Mucosa of stomach (tissue), 1 donor: ENCODE results near the gene RNASEH2C.
"Not testable (repeated sequence)": the region's sequence is repeated elsewhere in the genome, so short reads cannot be mapped to it uniquely, and the experiment has no call there.

Source experiments
- H3K27me3 ChIP-seq: one replicate; pipeline ENCODE4 v1.7.0; 2013; ENCODE audit warnings: mild to moderate bottlenecking, low read length; ENCODE audit not compliant: control insufficient read depth, insufficient read depth
- H3K36me3 ChIP-seq: one replicate; pipeline ENCODE4 v1.7.0; 2013; ENCODE audit warnings: low read length; ENCODE audit not compliant: control insufficient read depth, insufficient read depth
- H3K4me1 ChIP-seq: one replicate; pipeline ENCODE4 v1.7.0; 2013; ENCODE audit warnings: mild to moderate bottlenecking, low read length; ENCODE audit not compliant: control insufficient read depth, insufficient read depth
- H3K4me3 ChIP-seq: one replicate; pipeline ENCODE4 v1.7.0; 2013; ENCODE audit warnings: low read length
- H3K9ac ChIP-seq: one replicate; pipeline ENCODE4 v1.7.0; 2013; ENCODE audit warnings: mild to moderate bottlenecking, low read length, moderate library complexity
- H3K9me3 ChIP-seq: one replicate; pipeline ENCODE4 v1.7.0; 2013; ENCODE audit warnings: mild to moderate bottlenecking, low read length, moderate library complexity; ENCODE audit not compliant: control insufficient read depth
- donor health status: Pancreatic carcinoma.

RNASEH2C gene

DNA sequence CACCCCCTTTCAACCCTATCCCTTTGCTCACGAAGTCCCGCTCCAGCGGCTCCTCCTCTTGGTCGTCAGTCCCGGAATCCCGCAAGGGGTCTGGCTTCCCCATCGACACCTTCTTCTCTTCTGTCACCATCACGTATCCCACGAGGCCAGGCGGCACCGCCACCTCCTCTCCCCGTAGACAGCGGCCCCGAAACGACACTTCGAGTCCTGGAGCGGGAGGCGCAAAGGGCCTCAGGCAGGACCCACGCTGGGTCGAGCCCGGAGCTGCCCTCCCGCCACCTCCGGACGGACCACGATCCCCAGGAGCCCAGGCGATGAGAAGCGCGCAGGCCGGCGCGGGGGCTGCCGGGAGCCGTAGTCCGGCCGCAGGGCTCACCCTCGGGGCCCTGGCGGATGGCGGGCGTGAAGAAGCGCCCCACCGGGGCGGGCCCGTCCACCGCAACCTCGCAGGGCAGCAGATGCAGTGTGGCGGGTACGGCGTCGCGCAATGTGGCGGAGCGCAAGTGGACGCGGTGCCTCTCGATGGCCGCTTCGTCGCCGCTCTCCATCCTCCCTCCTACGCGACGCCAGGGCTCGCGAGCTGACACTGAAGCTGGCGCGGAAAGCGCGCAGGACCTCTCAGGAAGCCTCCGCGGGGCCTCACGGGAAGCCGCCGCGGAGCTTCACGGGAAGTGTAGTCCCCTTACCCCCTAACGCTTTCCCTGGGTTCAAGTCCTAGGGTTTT is at the start of gene RNASEH2C:
TSS of gene RNASEH2C (minus strand) at position 588 of the 724 bp plus-strand sequence. CDS start at position 548, 40 bp downstream.
- Histone ChIP-seq H3K9me3 (no peaks in the 10 kb centered on the region), H3K27me3 (no peaks in the 10 kb centered on the region), H3K4me1 (peaks cover 13% of the 10 kb centered on the region), H3K4me3 (peak within 1 kb of the TSS; percentile 57), H3K9ac (peak within 1 kb of the TSS; percentile 69), H3K36me3 (peaks cover 33% of the 10 kb centered on the region)

DNA sequence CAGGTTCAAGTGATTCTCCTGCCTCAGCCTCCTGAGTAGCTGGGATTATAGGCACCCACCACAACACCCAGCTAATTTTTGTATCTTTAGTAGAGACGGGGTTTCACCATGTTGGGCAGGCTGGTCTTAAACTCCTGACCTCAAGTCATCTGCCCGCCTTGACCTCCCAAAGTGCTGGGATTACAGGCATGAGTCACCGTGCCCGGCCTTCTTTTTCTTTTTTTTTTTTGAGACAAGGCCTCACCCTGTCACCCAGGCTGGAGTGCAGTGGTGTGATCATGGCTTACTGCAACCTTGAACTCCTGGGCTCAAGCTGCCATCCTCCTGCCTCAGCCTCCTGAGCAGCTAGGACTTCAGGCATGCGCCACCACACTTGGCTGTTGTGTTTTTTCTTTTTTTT is 47.2 kb upstream of the RNASEH2C start:
- not testable (repeated sequence) for H3K27me3 ChIP-seq, H3K36me3 ChIP-seq, H3K4me3 ChIP-seq, H3K4me1 ChIP-seq, H3K9me3 ChIP-seq, H3K9ac ChIP-seq

DNA sequence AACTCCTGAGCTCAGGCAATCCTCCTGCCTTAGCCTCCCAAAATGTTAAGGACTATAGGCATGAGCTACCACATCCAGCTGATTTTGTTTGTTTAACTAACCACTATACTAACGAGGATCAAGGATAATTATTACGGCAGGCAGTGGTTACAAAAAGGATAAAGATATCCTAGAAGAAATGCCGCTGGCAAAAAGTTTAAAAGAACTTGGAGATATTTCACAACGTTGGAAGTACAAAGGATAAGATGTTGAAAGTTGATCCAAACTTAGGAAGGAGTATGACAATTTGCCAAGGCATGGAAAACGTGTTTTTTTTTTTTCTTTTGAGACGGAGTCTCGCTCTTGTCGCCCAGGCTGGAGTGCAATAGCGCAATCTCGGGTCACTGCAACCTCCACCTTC is 46.8 kb upstream of the RNASEH2C start:
- Histone ChIP-seq H3K4me3 (no peak overlapping the region), H3K36me3 (no peaks in the 10 kb centered on the region), H3K27me3 (no peaks in the 10 kb centered on the region), H3K4me1 (peaks cover 7% of the 10 kb centered on the region), H3K9me3 (no peaks in the 10 kb centered on the region), H3K9ac (no peak overlapping the region)

DNA sequence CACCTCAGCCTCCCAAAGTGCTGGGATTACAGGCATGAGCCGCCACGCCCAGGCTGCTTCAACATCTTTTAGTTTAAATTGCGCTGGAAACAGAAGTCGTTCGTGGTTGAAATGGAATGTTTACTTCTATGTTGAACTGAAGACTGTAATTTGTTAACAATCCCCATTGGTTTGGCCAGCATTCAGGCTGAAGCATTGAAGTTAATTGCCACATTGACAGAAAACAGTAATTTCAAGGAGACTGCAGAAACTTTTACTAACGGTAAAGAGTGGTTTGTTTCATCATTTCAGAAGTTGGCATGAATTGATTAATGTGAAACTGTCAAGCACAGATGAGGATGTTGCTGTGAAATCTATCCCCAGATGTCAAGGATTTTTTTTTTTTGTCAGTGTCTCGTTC is 45.9 kb upstream of the RNASEH2C start:
- no peaks in the 10 kb centered on the region for H3K9me3 ChIP-seq
- no peak overlapping the region for H3K4me3 ChIP-seq
- peaks cover under 1% of the 10 kb centered on the region for H3K4me1 ChIP-seq
- no peaks in the 10 kb centered on the region for H3K27me3 ChIP-seq
- no peak overlapping the region for H3K9ac ChIP-seq
- no peaks in the 10 kb centered on the region for H3K36me3 ChIP-seq

DNA sequence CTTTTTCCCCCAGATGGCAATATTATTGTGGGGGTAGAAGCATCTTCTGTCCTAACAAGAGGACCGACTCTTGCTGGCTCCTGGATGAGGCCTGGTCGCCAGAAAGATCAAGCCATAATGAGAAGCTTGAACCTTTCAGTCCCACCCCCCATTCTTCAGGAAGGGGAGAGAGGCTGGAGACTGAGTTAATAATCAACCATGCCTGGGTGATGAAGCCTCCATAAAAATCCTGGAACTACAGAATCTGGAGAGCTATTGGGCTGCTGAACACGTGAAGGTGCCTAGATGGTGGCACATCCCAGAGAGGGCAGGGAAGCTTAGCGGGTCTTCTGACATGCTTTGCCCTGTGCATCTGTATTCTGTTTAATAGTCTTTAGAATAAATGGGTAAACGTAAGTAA is 43.8 kb upstream of the RNASEH2C start:
- H3K4me1 ChIP-seq = no peaks in the 10 kb centered on the region
- no peaks in the 10 kb centered on the region for H3K9me3 ChIP-seq
- H3K4me3 ChIP-seq = no peak overlapping the region
- H3K9ac ChIP-seq = no peak overlapping the region
- no peaks in the 10 kb centered on the region for H3K36me3 ChIP-seq
- no peaks in the 10 kb centered on the region for H3K27me3 ChIP-seq

DNA sequence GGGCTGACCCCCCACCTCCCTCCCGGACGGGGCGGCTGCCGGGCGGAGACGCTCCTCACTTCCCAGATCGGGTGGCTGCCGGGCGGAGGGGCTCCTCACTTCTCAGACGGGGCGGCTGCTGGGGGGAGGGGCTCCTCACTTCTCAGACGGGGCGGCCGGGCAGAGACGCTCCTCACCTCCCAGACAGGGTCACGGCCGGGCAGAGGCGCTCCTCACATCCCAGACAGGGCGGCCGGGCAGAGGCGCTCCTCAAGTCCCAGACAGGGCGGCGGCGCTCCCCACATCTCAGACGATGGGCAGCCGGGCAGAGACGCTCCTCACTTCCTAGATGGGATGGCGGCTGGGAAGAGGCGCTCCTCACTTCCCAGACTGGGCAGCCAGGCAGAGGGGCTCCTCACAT is 42.2 kb upstream of the RNASEH2C start:
- H3K9ac ChIP-seq, H3K36me3 ChIP-seq, H3K4me1 ChIP-seq: not testable (repeated sequence)

DNA sequence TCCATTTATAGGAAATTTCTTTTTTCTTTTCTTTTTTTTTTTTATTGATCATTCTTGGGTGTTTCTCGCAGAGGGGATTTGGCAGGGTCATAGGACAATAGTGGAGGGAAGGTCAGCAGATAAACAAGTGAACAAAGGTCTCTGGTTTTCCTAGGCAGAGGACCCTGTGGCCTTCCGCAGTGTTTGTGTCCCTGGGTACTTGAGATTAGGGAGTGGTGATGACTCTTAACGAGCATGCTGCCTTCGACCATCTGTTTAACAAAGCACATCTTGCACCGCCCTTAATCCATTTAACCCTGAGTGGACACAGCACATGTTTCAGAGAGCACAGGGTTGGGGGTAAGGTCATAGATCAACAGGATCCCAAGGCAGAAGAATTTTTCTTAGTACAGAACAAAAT is 41.6 kb upstream of the RNASEH2C start:
- not testable (repeated sequence) for H3K4me1 ChIP-seq, H3K9ac ChIP-seq, H3K36me3 ChIP-seq, H3K4me3 ChIP-seq, H3K27me3 ChIP-seq, H3K9me3 ChIP-seq

More for the DNA sequence above, 42.2 kb upstream of the RNASEH2C start:
- not testable (repeated sequence) for H3K4me3 ChIP-seq, H3K27me3 ChIP-seq, H3K9me3 ChIP-seq

DNA sequence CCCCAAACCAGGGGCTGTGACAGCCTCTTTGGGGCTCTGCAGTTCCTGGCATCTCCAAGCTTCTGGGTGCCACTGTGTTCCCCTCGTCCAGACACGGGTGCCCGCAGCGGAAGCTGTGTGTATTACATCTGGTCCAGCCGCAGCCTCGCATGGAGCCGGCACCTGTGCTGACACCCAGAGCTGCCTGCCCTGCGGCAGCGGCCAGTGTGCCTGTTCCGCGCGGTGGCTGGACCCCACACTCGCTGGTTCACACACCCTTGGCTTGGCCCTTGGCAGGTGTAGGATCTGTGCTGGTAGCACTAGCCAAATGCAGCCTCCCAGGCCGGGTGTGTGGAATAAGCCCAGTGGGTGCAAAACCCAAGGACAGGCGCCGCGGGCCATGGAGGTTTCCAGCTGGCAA is 24.5 kb upstream of the RNASEH2C start:
- no peak overlapping the region for H3K4me3 ChIP-seq
- no peak overlapping the region for H3K9ac ChIP-seq
- no peaks in the 10 kb centered on the region for H3K4me1 ChIP-seq
- H3K36me3 ChIP-seq = no peaks in the 10 kb centered on the region
- H3K27me3 ChIP-seq = peaks cover 7% of the 10 kb centered on the region
- no peaks in the 10 kb centered on the region for H3K9me3 ChIP-seq

DNA sequence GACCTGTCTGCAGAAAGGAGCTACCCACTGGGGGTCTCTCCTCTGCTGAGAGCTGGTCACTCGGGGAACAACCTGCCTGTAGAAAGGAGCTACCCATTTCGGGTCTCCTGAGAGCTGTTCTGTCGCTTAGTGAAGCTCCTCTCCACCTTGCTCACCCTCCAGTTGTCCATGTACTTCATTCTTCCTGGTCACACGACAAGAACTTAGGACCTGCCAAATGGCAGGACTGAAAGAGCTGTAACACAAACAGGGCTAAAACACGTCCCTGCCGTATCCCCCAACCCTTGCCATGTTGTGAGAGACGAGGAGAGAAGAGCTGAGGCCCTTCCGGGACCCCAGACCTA is 24.1 kb upstream of the RNASEH2C start:
- no peak overlapping the region for H3K4me3 ChIP-seq
- H3K9me3 ChIP-seq = no peaks in the 10 kb centered on the region
- no peaks in the 10 kb centered on the region for H3K4me1 ChIP-seq
- H3K27me3 ChIP-seq = peaks cover 8% of the 10 kb centered on the region
- H3K36me3 ChIP-seq = no peaks in the 10 kb centered on the region
- no peak overlapping the region for H3K9ac ChIP-seq

DNA sequence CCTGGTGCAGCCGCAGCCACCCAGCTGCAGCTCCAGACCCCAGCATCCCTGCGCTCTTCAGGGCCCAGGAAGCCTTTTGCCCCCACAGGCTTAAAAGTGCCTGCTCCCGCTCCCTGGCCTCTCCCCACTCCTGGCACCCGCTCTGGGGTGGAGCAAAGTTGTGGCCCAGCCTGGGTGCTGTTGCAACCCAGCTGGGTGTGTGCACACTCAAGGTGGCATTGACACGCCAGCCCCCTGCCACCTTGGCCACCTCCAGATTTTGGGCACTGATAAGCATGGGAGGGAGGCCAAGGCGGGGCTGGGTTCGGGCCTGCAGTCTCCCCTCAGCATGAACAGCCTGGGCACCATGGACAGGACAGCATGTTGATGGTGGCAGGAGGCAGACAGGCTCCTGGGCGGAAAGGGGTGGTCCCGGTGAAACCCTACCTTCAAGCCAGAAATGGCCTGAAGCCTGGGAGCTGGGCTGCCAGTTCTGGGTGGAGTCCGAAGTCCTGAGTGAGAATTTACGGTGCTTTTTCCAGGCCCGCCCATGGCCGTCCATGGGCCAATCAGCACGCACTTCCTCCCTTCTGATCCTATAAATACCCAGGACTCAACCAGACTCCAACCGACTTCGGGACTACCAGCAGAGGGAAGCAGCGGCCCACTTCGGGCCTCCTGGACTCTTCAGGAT is 23.6 kb upstream of the RNASEH2C start:
- H3K4me3 ChIP-seq = no peak overlapping the region
- no peaks in the 10 kb centered on the region for H3K36me3 ChIP-seq
- peaks cover 4% of the 10 kb centered on the region for H3K27me3 ChIP-seq
- H3K9ac ChIP-seq = no peak overlapping the region
- no peaks in the 10 kb centered on the region for H3K4me1 ChIP-seq
- H3K9me3 ChIP-seq = no peaks in the 10 kb centered on the region

DNA sequence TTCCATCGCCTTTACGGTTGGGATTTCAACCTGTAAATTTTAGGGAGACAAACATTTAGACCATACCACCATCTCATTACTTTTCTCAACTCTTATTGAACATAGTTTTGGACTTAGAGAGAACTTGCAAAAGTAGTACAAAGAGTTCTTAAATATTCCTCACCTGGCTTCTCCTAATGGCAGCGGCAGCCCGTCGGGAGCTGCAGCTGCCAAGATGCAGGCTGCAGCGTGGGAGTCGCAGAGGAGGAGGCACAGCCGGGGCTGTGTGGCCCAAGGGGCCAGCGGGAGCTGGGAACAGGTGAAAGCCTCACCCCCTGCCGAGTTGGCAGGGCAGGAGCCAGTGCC is 23.1 kb upstream of the RNASEH2C start:
- Histone ChIP-seq H3K27me3 (peaks cover 2% of the 10 kb centered on the region), H3K4me1 (no peaks in the 10 kb centered on the region), H3K36me3 (no peaks in the 10 kb centered on the region), H3K9ac (no peak overlapping the region), H3K4me3 (no peak overlapping the region), H3K9me3 (no peaks in the 10 kb centered on the region)

DNA sequence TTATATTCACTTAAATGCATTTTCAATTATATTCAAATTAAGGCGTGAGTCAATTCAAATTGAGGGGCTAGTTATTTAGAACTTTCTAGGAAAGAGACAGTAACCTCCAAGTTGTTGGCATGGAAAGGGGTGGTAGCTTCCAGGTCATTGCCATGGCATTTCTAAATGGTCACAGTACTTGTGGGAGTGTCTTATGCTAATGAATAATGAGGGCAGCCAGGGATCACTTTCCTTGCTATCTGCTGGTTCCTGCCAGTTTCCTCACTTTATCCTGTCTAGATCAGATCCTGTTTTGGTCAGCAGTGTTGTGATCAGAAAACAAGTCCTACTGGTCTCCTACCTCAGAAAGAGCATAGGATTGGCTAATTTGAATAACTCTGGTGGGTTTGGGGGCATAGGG is 21.8 kb upstream of the RNASEH2C start:
- Histone ChIP-seq H3K4me3 (no peak overlapping the region), H3K9ac (no peak overlapping the region), H3K27me3 (peaks cover 8% of the 10 kb centered on the region), H3K4me1 (no peaks in the 10 kb centered on the region), H3K9me3 (no peaks in the 10 kb centered on the region), H3K36me3 (no peaks in the 10 kb centered on the region)

DNA sequence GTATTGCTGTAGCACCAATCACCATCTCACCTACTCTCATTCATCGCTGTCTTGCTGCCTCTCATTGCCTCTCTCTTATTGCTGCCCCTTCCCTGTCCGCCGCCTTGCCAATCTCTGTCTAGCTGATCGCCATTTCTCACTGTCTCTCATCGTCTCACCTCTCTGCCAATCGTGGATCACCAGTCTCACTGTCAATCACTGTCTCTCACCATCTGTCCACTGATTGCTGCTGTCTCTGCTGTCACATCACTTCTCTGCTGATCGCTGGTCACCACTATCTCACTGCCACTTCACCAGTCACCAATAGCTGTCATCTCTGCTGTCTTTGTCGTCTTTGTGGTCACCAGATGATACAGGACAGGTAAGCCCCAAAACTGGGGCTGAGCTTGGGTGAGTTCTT is 20.6 kb upstream of the RNASEH2C start:
- no peaks in the 10 kb centered on the region for H3K9me3 ChIP-seq
- H3K4me3 ChIP-seq = no peak overlapping the region
- H3K9ac ChIP-seq = no peak overlapping the region
- no peaks in the 10 kb centered on the region for H3K4me1 ChIP-seq
- H3K27me3 ChIP-seq = peaks cover 8% of the 10 kb centered on the region
- H3K36me3 ChIP-seq = no peaks in the 10 kb centered on the region
